GM18907 (cell line): ENCODE data around the gene MAN2B2.

Source experiments
- ATAC-seq: cut with Tn5 transposase; IDR thresholded peaks from one replicate; pipeline ENCODE4 v1.9.1; 2021; ENCODE audit warnings: mild to moderate bottlenecking, moderate library complexity; ENCODE audit not compliant: unreplicated experiment

MAN2B2 gene

GRCh38 chr4:6566391-6567190, 8.4 kb upstream of the MAN2B2 start:
- no peak for ATAC-seq

DNA sequence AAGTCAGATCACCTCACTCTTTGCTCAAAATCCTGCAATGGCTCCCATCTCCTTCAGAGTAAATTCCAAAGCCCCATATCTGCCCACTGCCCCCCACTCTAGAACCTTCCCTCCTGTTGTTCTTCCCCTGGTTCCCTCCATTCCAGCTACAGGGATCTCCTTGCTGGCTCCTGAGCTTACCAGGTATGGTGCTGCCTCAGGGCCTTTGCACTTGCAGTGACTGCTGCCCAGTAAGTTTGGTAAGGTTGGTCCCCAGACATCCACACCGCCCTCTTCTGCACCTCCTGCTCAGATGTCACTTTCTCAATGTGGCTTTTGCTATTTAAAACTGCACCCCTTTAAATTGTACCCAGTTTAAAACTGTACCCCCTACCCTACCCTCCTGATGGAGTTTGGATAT, 7.8 kb upstream of the MAN2B2 start:
- ATAC-seq = no peak

GRCh38 chr4:6568148-6568547, 6.8 kb upstream of the MAN2B2 start:
- ATAC-seq = no peak

GRCh38 chr4:6568689-6569332, 6.2 kb upstream of the MAN2B2 start:
- ATAC-seq = no peak

DNA sequence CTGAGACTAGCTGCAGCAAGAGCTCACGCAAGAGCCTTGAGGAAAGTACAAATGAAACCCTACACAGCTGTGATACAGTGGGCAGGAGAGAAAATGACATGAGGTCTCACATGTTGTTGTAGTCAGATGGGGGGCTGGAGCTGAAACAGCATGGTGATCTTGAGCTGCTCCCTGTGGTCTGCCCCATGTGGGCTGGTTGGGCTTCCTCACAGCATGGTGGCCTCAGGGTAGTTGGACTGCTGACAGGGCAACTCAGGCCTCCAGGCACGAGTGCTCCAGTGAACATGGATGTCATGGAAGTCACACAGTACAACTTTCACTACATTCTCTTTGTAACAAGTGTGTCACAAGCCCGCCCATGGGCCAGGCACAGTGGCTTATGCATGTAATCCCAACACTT, 3.4 kb upstream of the MAN2B2 start:
- ATAC-seq = no peak

- no peak for ATAC-seq
Measured at GRCh38 chr4:6573551-6573950, 1.4 kb upstream of the MAN2B2 start.

- no peak for ATAC-seq
Measured at GRCh38 chr4:6573986-6574746, 823 bp upstream of the MAN2B2 start.

DNA sequence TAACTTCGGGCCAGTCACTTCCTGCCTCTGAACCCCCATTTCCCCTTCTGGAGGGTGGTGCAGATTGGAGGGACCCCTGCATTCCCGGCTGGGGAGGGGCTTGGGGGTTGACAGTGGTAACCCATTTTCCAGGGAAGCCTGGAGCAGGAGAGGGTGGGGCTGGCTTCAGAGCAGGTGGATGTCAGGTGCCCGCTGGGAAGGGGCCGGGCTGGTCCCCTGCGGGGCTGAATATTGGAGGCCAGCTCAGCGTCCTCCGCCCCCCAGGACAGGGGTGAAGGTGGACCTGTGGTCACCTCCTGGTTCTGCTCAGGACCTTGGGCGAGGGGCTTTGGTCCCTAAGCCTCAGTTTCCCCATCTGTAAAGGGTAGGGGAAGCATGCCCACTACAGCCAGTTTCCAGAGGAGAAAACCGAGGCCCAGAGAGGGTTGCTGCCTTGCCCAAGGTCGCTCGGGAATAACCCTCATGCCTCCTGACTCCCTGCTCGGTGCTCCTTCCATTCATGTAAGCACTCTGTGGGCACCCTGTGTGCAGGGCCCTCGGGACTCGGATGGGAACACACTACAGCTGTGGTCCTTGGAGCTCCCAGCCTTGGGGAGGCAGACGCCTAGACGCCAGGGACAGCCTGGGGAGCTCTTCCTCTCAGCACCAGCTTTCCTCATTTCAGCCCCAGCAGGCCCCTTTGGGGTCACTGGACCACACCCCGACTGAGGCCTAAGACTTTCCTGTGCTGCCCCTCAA, 683 bp downstream of the MAN2B2 start:
- ATAC-seq = no peak

- ATAC-seq = no peak
Measured at GRCh38 chr4:6576512-6576911, 1.5 kb downstream of the MAN2B2 start.

DNA sequence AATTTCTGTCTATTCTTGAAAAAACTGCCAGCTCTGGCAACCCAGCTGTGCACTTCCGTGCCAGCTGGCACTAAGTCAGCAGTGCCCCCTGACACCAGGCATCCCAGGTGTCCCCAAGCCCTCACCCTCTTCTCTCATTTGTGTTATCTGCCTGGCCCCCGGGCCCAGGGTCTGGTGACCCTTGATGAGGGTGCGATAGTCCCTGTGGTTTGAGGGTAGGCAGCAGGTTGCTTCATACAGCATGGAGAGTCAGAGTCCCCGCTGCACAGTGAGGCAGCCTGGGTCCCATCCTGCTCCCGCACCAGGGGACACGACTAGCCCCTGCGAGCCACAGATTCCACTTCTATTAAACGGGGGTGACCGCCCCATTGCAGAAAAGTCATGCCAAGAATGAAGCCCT, 1.9 kb downstream of the MAN2B2 start:
- ATAC-seq = no peak

GRCh38 chr4:6577409-6577808, 2.4 kb downstream of the MAN2B2 start:
- no peak for ATAC-seq

DNA sequence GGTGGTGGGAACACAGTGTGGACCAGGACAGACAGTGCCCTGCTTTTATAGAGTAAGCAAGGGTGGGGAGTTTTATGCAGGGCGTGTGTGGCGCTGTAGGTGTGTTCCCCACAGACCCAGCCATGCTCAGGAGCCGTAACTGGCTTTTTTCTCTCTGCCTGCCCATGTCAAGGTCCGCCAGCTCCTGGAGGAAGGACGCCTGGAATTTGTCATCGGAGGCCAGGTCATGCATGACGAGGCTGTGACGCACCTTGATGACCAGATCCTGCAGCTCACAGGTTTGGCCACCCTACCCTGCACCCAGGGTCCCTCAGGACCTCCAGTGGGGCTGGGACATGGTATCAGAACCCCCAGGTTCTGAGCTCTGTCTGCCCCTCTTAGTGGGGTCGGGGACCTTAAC, 3.2 kb downstream of the MAN2B2 start:
- ATAC-seq = no peak

GRCh38 chr4:6580353-6580752, 5.4 kb downstream of the MAN2B2 start:
- no peak for ATAC-seq

GRCh38 chr4:6581566-6582121, 6.7 kb downstream of the MAN2B2 start:
- ATAC-seq = no peak

- ATAC-seq = no peak
Measured at GRCh38 chr4:6582889-6583490, 8.0 kb downstream of the MAN2B2 start.

GRCh38 chr4:6584865-6585264, 9.9 kb downstream of the MAN2B2 start:
- ATAC-seq = no peak

- no peak for ATAC-seq
Measured at GRCh38 chr4:6586715-6587325, 11.8 kb downstream of the MAN2B2 start.

DNA sequence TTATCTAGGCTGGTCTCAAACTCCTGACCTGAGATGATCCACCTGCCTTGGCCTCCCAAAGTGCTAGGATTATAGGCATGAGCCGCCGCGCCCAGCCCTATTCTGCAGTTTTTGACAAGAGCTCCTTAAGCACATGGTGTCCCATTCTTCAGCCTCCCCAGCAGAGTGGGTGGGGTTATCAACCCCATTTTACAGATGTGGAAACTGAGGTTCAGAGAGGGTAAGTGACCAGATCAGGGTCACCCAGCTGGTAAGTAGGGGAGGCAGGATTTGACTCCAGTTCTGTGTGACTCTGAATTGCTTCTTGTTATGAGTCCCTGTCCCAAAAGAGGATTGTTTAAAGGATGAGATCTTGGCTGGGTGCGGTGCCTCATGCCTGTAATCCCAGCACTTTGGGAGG, 14.5 kb downstream of the MAN2B2 start:
- no peak for ATAC-seq

- ATAC-seq = no peak
Measured at GRCh38 chr4:6591313-6591712, 16.3 kb downstream of the MAN2B2 start.

- no peak for ATAC-seq
Measured at GRCh38 chr4:6591781-6592180, 16.8 kb downstream of the MAN2B2 start.
